ENCODE measurements around the gene STRBP. TPM values are rescaled to one million over a fixed set of nuclear protein-coding genes. Genes with fewer than 3 reads are reported as not detected.

Gene STRBP
- total RNA-seq, 2 donors from 2014 or later = 2.8 to 3.3 TPM

DNA sequence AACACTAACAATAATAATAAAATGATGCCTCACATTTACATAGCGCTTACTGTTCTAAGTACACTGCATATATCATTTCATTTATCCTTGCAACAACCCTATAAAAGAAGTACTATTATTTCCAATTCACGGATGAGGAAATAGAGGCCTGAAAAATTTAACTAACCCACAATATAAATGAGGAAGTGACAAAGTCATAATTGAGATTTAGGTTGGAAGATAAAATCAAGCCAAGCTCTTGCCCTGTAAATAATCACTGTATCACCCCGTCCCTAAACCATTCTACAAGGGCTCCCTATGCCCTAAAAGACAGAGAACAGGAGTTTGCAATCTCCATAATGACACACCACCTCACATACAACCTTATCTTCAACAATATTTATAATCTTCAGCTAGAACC is 49.6 kb downstream of the STRBP start:
- Histone ChIP-seq H3K4me1 (ENCODE audit: control insufficient read depth in 1 of 2, low read depth in 2 of 2) (no peaks in the 10 kb centered on the region), H3K4me3 (no peak overlapping the region), H3K9me3 (no peaks in the 10 kb centered on the region), H3K27ac (no peak overlapping the region), H3K27me3 (replicated peaks; ENCODE audit: insufficient read depth) (no peaks in the 10 kb centered on the region), H3K36me3 (no peaks in the 10 kb centered on the region)
- ATAC-seq (ENCODE audit: insufficient number of reproducible peaks, low FRiP score, low read depth) (no peak), DNase-seq (ENCODE audit: low spot score) (no peak)
- TF ChIP-seq CTCF (IDR thresholded peaks at IDR 0.05) = no peak

- Histone ChIP-seq H3K4me3 (no peak overlapping the region), H3K9me3 (no peaks in the 10 kb centered on the region), H3K4me1 (ENCODE audit: control insufficient read depth in 1 of 2, low read depth in 2 of 2) (no peaks in the 10 kb centered on the region), H3K27ac (no peak overlapping the region), H3K27me3 (replicated peaks; ENCODE audit: insufficient read depth) (no peaks in the 10 kb centered on the region), H3K36me3 (no peaks in the 10 kb centered on the region)
- DNase-seq (ENCODE audit: low spot score) (no peak), ATAC-seq (ENCODE audit: insufficient number of reproducible peaks, low FRiP score, low read depth) (no peak)
- TF ChIP-seq CTCF (IDR thresholded peaks at IDR 0.05) = no peak
Measured at GRCh38 chr9:123217128-123217654, 51.2 kb downstream of the STRBP start.

DNA sequence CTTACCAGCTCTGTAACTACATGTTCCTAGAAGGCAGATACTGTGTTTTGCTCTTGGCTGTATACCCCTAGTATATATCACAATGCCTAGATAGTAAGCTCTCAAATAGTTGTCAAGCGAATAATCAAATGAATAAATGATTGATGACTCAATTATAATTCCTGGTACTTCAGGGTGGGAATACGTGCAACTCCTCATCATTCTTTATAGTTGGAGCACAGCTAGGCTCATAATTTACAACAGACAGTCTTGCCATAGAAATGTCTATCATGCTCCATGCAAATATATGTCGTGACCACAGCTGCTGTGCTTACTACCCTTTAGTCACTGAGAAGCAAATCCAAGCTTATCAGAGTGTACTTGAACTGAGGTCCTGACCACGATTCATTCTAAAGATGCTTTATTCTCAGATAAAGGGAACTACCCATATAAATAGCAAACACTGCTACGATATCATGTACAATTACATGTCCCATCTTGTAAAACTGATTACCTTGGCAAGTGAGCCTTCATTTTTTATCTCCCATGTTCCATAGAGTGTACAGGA is 52.1 kb downstream of the STRBP start:
- Histone ChIP-seq H3K36me3 (no peaks in the 10 kb centered on the region), H3K27me3 (replicated peaks; ENCODE audit: insufficient read depth) (no peaks in the 10 kb centered on the region), H3K27ac (no peak overlapping the region), H3K9me3 (no peaks in the 10 kb centered on the region), H3K4me1 (ENCODE audit: control insufficient read depth in 1 of 2, low read depth in 2 of 2) (no peaks in the 10 kb centered on the region), H3K4me3 (no peak overlapping the region)
- no peak for TF ChIP-seq CTCF (IDR thresholded peaks at IDR 0.05)
- DNase-seq (ENCODE audit: low spot score) (no peak), ATAC-seq (ENCODE audit: insufficient number of reproducible peaks, low FRiP score, low read depth) (no peak)

DNA sequence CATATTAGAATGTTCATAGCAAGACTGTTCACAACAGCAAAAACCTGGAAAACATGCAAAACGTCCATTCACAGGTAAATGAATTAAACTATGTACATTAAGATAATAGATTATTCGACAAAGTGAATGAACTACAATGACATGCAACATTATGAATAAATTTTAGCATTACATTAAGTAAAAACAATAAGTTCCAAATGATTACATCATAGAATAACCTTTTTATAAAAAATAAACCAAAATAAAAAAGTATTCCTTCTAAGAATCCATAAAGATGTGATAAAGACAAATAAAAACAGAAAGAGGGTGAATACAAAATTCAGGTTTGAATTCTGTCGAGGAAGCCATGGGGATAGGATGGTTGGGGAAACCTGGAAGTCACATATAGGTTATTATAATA is 57.3 kb downstream of the STRBP start:
- Histone ChIP-seq H3K4me1 (ENCODE audit: control insufficient read depth in 1 of 2, low read depth in 2 of 2) (no peaks in the 10 kb centered on the region), H3K27ac (no peak overlapping the region), H3K4me3 (no peak overlapping the region), H3K27me3 (replicated peaks; ENCODE audit: insufficient read depth) (no peaks in the 10 kb centered on the region), H3K9me3 (no peaks in the 10 kb centered on the region), H3K36me3 (no peaks in the 10 kb centered on the region)
- no peak for TF ChIP-seq CTCF (IDR thresholded peaks at IDR 0.05)
- DNase-seq (ENCODE audit: low spot score) (no peak), ATAC-seq (ENCODE audit: insufficient number of reproducible peaks, low FRiP score, low read depth) (no peak)

- H3K4me1 ChIP-seq (ENCODE audit: control insufficient read depth in 1 of 2, low read depth in 2 of 2) = no peaks in the 10 kb centered on the region
- ATAC-seq (ENCODE audit: insufficient number of reproducible peaks, low FRiP score, low read depth) (no peak), DNase-seq (ENCODE audit: low spot score) (no peak)
- no peak overlapping the region for H3K27ac ChIP-seq
- no peak overlapping the region for H3K4me3 ChIP-seq
- H3K36me3 ChIP-seq = no peaks in the 10 kb centered on the region
- no peaks in the 10 kb centered on the region for H3K27me3 ChIP-seq (replicated peaks; ENCODE audit: insufficient read depth)
- H3K9me3 ChIP-seq = no peaks in the 10 kb centered on the region
- no peak for TF ChIP-seq CTCF (IDR thresholded peaks at IDR 0.05)
Measured at GRCh38 chr9:123208626-123209174, 59.7 kb downstream of the STRBP start.
